ENCODE data around the gene KCNH2.

Gene KCNH2

GRCh38 chr7:150968734-150969372, 9.3 kb downstream of the KCNH2 start:
- TF ChIP-seq ZFX (IDR thresholded peaks at IDR 0.05; ENCODE audit: borderline replicate concordance): no peak
- TF ChIP-seq CTCF (IDR thresholded peaks at IDR 0.05): no peak
- no peak overlapping the region for H3K27ac ChIP-seq

GRCh38 chr7:150968056-150968733, 9.9 kb downstream of the KCNH2 start:
- no peak overlapping the region for H3K27ac ChIP-seq

GRCh38 chr7:150967349-150967748, 10.8 kb downstream of the KCNH2 start:
- no peak for TF ChIP-seq CTCF (IDR thresholded peaks at IDR 0.05)

More at GRCh38 chr7:150968056-150968733, 9.9 kb downstream of the KCNH2 start:
- TF ChIP-seq ZFX (IDR thresholded peaks at IDR 0.05; ENCODE audit: borderline replicate concordance) (no peak), CTCF (IDR thresholded peaks at IDR 0.05) (no peak)

GRCh38 chr7:150966002-150966401, 12.1 kb downstream of the KCNH2 start:
- TF ChIP-seq CTCF (IDR thresholded peaks at IDR 0.05): peak; percentile 22
- TF ChIP-seq ZFX (IDR thresholded peaks at IDR 0.05; ENCODE audit: borderline replicate concordance): no peak
- H3K27ac ChIP-seq: no peak overlapping the region

More at GRCh38 chr7:150967349-150967748, 10.8 kb downstream of the KCNH2 start:
- H3K27ac ChIP-seq: no peak overlapping the region

GRCh38 chr7:150965273-150965830, 12.8 kb downstream of the KCNH2 start:
- H3K27ac ChIP-seq: no peak overlapping the region
- TF ChIP-seq ZFX (IDR thresholded peaks at IDR 0.05; ENCODE audit: borderline replicate concordance): no peak
- TF ChIP-seq CTCF (IDR thresholded peaks at IDR 0.05): no peak

GRCh38 chr7:150964593-150965111, 13.5 kb downstream of the KCNH2 start:
- H3K27ac ChIP-seq: no peak overlapping the region
- TF ChIP-seq ZFX (IDR thresholded peaks at IDR 0.05; ENCODE audit: borderline replicate concordance): no peak
- peak; percentile 13; the same call in 1 of the 2 replicates for TF ChIP-seq CTCF (IDR thresholded peaks at IDR 0.05)
